ENCODE data around the gene CDK19. TPM values are rescaled to one million over a fixed set of nuclear protein-coding genes. Genes with fewer than 3 reads are reported as not detected.
A peak's percentile ranks its signal among the peaks of the same experiment; 100 is the strongest.

Gene CDK19
- total RNA-seq, 6 experiments from 2014 or later: 18.6 to 22.4 (median 20.0) TPM

GRCh38 chr6:110633731-110634213, 181.5 kb downstream of the CDK19 start:
- Mint-ChIP-seq H3K9me3 (no peaks in the 10 kb centered on the region), H3K27me3 (ENCODE audit: insufficient read depth) (no peaks in the 10 kb centered on the region), H3K36me3 (ENCODE audit: low read depth) (no peaks in the 10 kb centered on the region), H3K27ac (no peak overlapping the region), H3K4me3 (no peak overlapping the region), H3K4me1 (ENCODE audit: low read depth) (peaks cover 7% of the 10 kb centered on the region)
- no peak for DNase-seq
- no peak for TF ChIP-seq CTCF (IDR thresholded peaks at IDR 0.05)

GRCh38 chr6:110629153-110629552, 186.1 kb downstream of the CDK19 start:
- no peaks in the 10 kb centered on the region for H3K36me3 Mint-ChIP-seq (ENCODE audit: low read depth)
- TF ChIP-seq CTCF (IDR thresholded peaks at IDR 0.05): no peak
- DNase-seq: no peak
- H3K4me3 Mint-ChIP-seq: no peak overlapping the region
- H3K9me3 Mint-ChIP-seq: no peaks in the 10 kb centered on the region
- H3K27ac Mint-ChIP-seq: peak overlapping the region; percentile 24
- no peaks in the 10 kb centered on the region for H3K27me3 Mint-ChIP-seq (ENCODE audit: insufficient read depth)
- H3K4me1 Mint-ChIP-seq (ENCODE audit: low read depth): peaks cover 31% of the 10 kb centered on the region

GRCh38 chr6:110628330-110628729, 186.9 kb downstream of the CDK19 start:
- TF ChIP-seq CTCF (IDR thresholded peaks at IDR 0.05): no peak
- no peaks in the 10 kb centered on the region for H3K36me3 Mint-ChIP-seq (ENCODE audit: low read depth)
- no peaks in the 10 kb centered on the region for H3K27me3 Mint-ChIP-seq (ENCODE audit: insufficient read depth)
- DNase-seq: peak; percentile 76
- no peaks in the 10 kb centered on the region for H3K9me3 Mint-ChIP-seq
- H3K4me1 Mint-ChIP-seq (ENCODE audit: low read depth): peaks cover 31% of the 10 kb centered on the region
- H3K4me3 Mint-ChIP-seq: peak overlapping the region; percentile 48
- H3K27ac Mint-ChIP-seq: peak overlapping the region; percentile 24

GRCh38 chr6:110626442-110626841, 188.8 kb downstream of the CDK19 start:
- H3K4me3 Mint-ChIP-seq: no peak overlapping the region
- no peaks in the 10 kb centered on the region for H3K9me3 Mint-ChIP-seq
- no peak for DNase-seq
- no peak for TF ChIP-seq CTCF (IDR thresholded peaks at IDR 0.05)
- H3K27ac Mint-ChIP-seq: no peak overlapping the region
- H3K27me3 Mint-ChIP-seq (ENCODE audit: insufficient read depth): no peaks in the 10 kb centered on the region
- H3K36me3 Mint-ChIP-seq (ENCODE audit: low read depth): no peaks in the 10 kb centered on the region
- peaks cover 31% of the 10 kb centered on the region for H3K4me1 Mint-ChIP-seq (ENCODE audit: low read depth)

- Mint-ChIP-seq H3K9me3 (no peaks in the 10 kb centered on the region), H3K36me3 (ENCODE audit: low read depth) (no peaks in the 10 kb centered on the region; the same call in 1 of the 2 replicates), H3K4me3 (no peak overlapping the region), H3K27ac (no peak overlapping the region), H3K27me3 (ENCODE audit: insufficient read depth) (no peaks in the 10 kb centered on the region), H3K4me1 (ENCODE audit: low read depth) (peaks cover 31% of the 10 kb centered on the region)
- DNase-seq: peak; percentile 18
- TF ChIP-seq CTCF (IDR thresholded peaks at IDR 0.05): no peak
These were observed 189.4 kb downstream of the CDK19 start for GRCh38 chr6:110625883-110626282.
